Ishikawa (cell line): ENCODE results near the gene LPGAT1.

Experiments used
- CEBPB ChIP-seq: IDR thresholded peaks from 2 replicates; pipeline ENCODE4 v1.6.1; 2012
- CREB1 ChIP-seq: IDR thresholded peaks from 2 replicates; pipeline ENCODE4 v1.6.1; 2012; ENCODE audit warnings: low read depth
- EGR1 ChIP-seq: IDR thresholded peaks from 2 replicates; pipeline ENCODE4 v1.6.1; 2012
- EP300 ChIP-seq: IDR thresholded peaks from 2 replicates; pipeline ENCODE4 v1.6.1; 2012; ENCODE audit warnings: borderline replicate concordance
- FOXM1 ChIP-seq: IDR thresholded peaks from 2 replicates; pipeline ENCODE4 v1.6.1; 2012; ENCODE audit warnings: low read depth, borderline replicate concordance
- NFIC ChIP-seq: IDR thresholded peaks from 2 replicates; pipeline ENCODE4 v1.6.1; 2012
- RAD21 ChIP-seq: IDR thresholded peaks from 2 replicates; pipeline ENCODE4 v1.6.1; 2012; ENCODE audit warnings: low read depth
- TAF1 ChIP-seq: IDR thresholded peaks from 2 replicates; pipeline ENCODE4 v1.6.1; 2012; ENCODE audit warnings: low read depth, mild to moderate bottlenecking
- TCF12 ChIP-seq: IDR thresholded peaks from 2 replicates; pipeline ENCODE4 v1.6.1; 2012; ENCODE audit warnings: low read depth
- TEAD4 ChIP-seq: IDR thresholded peaks from 2 replicates; pipeline ENCODE4 v1.6.1; 2012
- YY1 ChIP-seq: IDR thresholded peaks from 2 replicates; pipeline ENCODE4 v1.6.1; 2012; ENCODE audit warnings: low read depth
- ZBTB7A ChIP-seq: IDR thresholded peaks from 2 replicates; pipeline ENCODE4 v1.6.1; 2012; ENCODE audit warnings: low read depth
- TF ChIP-seq, protein P1 (sequence below): IDR thresholded peaks from 2 replicates; pipeline ENCODE4 v1.6.1; 2012; ENCODE audit warnings: low read depth, mild to moderate bottlenecking
- TF ChIP-seq, protein P2 (sequence below): IDR thresholded peaks from 2 replicates; pipeline ENCODE4 v1.6.1; 2012
- TF ChIP-seq, protein P3 (sequence below): IDR thresholded peaks from 2 replicates; pipeline ENCODE4 v1.6.1; 2012

LPGAT1 gene

DNA sequence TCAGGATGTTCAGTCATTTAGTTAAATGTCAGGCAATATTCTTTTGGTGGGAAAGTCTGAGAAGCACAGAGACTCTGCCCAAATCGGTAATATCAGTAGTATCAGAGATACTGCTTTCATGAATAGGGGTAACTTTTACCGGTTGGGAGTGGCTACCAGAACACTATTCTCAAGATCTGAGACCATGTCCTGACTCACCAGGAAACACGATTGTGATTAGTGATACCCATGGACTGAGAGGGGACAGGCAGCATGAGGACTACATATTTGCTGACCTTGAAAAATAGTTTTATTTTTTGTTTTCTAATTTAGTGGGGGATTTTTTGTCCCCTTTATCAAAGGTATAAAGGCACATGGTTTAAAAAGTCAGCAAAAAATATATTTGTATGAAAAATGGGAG is 79.1 kb downstream of the LPGAT1 start:
- TF ChIP-seq TAF1, result no peak
- TF ChIP-seq TEAD4, result no peak
- TF ChIP-seq EGR1, result no peak
- TF ChIP-seq CEBPB, result no peak
- TF ChIP-seq, protein P1, sequence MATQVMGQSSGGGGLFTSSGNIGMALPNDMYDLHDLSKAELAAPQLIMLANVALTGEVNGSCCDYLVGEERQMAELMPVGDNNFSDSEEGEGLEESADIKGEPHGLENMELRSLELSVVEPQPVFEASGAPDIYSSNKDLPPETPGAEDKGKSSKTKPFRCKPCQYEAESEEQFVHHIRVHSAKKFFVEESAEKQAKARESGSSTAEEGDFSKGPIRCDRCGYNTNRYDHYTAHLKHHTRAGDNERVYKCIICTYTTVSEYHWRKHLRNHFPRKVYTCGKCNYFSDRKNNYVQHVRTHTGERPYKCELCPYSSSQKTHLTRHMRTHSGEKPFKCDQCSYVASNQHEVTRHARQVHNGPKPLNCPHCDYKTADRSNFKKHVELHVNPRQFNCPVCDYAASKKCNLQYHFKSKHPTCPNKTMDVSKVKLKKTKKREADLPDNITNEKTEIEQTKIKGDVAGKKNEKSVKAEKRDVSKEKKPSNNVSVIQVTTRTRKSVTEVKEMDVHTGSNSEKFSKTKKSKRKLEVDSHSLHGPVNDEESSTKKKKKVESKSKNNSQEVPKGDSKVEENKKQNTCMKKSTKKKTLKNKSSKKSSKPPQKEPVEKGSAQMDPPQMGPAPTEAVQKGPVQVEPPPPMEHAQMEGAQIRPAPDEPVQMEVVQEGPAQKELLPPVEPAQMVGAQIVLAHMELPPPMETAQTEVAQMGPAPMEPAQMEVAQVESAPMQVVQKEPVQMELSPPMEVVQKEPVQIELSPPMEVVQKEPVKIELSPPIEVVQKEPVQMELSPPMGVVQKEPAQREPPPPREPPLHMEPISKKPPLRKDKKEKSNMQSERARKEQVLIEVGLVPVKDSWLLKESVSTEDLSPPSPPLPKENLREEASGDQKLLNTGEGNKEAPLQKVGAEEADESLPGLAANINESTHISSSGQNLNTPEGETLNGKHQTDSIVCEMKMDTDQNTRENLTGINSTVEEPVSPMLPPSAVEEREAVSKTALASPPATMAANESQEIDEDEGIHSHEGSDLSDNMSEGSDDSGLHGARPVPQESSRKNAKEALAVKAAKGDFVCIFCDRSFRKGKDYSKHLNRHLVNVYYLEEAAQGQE, result no peak
- TF ChIP-seq, protein P2, sequence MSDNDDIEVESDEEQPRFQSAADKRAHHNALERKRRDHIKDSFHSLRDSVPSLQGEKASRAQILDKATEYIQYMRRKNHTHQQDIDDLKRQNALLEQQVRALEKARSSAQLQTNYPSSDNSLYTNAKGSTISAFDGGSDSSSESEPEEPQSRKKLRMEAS, result no peak
- TF ChIP-seq TCF12, result no peak
- TF ChIP-seq NFIC, result no peak
- TF ChIP-seq RAD21, result no peak
- TF ChIP-seq CREB1, result no peak
- TF ChIP-seq EP300, result no peak
- TF ChIP-seq, protein P3, sequence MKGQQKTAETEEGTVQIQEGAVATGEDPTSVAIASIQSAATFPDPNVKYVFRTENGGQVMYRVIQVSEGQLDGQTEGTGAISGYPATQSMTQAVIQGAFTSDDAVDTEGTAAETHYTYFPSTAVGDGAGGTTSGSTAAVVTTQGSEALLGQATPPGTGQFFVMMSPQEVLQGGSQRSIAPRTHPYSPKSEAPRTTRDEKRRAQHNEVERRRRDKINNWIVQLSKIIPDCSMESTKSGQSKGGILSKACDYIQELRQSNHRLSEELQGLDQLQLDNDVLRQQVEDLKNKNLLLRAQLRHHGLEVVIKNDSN, result no peak
- TF ChIP-seq FOXM1, result no peak
- no peak for TF ChIP-seq YY1
- no peak for TF ChIP-seq ZBTB7A

DNA sequence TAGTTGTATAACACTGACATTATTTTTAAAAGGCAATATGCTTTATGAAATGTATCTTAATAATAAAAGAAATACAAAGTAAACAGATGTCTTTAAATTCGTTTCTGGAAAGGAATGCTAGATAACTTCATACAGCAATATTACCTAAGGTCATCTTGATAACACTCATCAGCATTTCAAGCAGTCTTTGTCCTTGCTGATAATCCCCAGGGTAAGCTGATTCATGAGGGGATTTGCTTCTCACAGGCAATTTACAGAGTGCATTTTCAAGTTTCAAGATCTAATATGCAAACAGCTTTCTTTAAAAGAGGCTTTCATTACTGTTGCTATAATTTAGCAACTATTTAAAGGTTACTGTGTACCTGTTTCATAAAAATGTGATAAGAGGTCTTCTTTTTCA is 80.0 kb downstream of the LPGAT1 start:
- TF ChIP-seq TAF1 (no peak), YY1 (no peak), EGR1 (no peak), NFIC (no peak), RAD21 (no peak), ZBTB7A (no peak), CEBPB (no peak), FOXM1 (no peak), EP300 (no peak), TEAD4 (no peak), TCF12 (no peak), CREB1 (no peak)
- TF ChIP-seq, protein P1, result no peak
- TF ChIP-seq, protein P3, result no peak
- TF ChIP-seq, protein P2, result no peak

DNA sequence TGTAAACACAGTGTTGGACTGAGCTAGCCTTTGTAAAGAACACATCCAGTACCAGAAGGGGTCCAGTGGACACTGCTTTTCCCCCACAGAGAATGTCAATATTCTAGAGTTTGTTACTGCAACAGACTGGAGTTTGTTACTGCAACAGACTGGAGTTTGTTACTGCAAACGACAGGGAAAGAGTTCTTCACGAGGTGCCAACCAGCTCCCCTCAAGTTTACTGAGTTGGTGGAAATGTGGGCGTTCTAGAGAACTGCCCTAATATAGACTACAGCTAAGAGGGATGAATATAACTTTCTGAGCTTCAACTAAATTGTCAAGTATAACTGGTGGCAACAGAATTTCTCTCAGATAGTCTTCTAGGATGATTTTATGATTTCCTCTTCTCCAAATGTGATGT is 81.3 kb downstream of the LPGAT1 start:
- TF ChIP-seq TAF1 (no peak), NFIC (no peak), ZBTB7A (no peak)
- TF ChIP-seq, protein P3, result no peak
- TF ChIP-seq, protein P2, result no peak
- TF ChIP-seq, protein P1, result no peak

DNA sequence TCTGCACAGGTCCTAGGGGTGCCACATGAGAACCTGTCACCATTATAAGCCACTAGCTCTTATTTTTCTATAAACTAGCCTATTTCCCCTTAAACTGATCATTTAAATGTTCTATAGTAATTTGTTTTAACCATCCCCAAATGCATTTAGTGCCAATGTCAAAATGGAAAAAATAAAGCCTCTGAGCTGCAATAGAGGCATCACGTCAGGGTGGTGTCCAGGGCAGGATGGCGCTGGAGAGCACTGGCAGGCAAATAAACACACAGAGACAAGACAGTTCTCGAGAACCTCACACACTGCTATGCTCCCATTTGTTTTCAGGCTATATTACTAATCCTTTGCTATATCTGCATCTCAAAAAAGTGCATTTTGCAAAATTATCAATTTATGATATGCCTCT is 81.8 kb downstream of the LPGAT1 start:
- no peak for TF ChIP-seq TEAD4
- no peak for TF ChIP-seq NFIC
- TF ChIP-seq FOXM1, result no peak
- TF ChIP-seq ZBTB7A, result no peak
- TF ChIP-seq CREB1, result no peak
- TF ChIP-seq TCF12, result no peak
- TF ChIP-seq YY1, result no peak
- no peak for TF ChIP-seq RAD21
- no peak for TF ChIP-seq EGR1
- TF ChIP-seq CEBPB, result no peak
- TF ChIP-seq, protein P3, result no peak
- no peak for TF ChIP-seq EP300
- TF ChIP-seq, protein P2, result no peak
- TF ChIP-seq TAF1, result no peak
- TF ChIP-seq, protein P1, result no peak
